HG03135 (cell line): ENCODE measurements around the gene MLPH.
"Not testable (repeated sequence)": the region's sequence is repeated elsewhere in the genome, so short reads cannot be mapped to it uniquely, and the experiment has no call there.

Experiments
- ATAC-seq: cut with Tn5 transposase; IDR thresholded peaks from one replicate; pipeline ENCODE4 v1.9.1; 2021; ENCODE audit warnings: mild to moderate bottlenecking, moderate library complexity; ENCODE audit not compliant: unreplicated experiment

MLPH gene

DNA sequence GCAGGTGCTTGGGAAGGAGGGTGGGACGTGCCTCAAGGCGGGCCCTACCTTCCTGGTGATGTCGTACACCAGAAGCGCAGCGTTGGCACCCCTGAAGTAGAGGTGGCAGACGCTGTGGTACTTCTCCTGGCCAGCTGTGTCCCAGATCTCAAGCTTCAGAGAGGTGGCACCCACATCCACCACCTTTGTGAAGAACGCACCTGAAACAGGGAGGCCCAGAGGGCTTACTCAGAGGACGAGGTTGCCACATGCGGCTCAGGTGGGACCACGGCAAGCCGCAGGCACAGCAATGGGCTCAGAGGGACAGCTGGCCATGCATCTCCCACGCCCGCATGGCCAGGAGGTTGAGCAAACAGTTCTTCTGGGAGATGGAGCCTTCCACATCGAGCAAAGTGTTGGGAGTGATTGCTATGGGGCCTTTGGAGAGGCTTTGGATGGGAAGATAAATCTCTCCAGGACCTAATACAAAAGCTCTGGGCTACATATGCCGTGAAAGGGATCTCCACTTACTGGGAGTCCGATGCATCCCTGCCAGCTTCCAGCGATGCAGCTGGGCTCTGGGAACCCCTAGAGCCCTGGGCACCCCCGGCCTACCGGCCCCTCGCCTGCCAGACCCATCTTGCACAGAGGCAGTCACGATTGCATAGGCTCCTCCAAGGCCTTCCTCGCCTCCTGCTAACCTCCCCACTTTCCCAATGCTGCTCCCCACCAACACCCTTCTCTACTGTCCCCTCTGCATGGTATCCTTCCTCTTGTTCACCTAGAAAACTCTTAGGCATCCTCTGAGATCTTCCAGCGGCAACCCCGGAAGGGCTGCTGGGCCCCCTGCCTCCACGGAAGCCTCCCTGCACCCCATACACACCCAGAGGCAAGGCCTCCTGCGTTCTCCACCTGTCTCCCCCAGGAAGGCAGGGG, 91.2 kb downstream of the MLPH start:
- ATAC-seq = no peak

DNA sequence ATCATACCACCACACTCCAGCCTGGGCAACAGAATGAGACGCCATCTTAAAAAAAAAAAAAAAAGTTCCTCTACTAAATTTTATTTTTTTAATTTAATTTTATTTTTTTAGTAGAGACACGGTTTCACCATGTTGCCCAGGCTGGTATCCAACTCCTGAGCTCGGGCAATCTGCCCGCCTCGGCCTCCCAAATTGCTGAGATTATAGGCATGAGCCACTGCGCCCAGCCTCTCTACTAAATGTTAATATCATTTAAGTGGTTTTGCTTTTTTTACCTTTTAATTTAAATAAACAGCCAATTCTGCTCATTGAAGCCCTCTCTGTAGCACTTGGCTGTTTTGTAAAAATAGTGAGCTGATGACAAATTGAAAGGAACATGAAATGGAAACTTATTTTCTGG, 94.3 kb downstream of the MLPH start:
- no peak for ATAC-seq

DNA sequence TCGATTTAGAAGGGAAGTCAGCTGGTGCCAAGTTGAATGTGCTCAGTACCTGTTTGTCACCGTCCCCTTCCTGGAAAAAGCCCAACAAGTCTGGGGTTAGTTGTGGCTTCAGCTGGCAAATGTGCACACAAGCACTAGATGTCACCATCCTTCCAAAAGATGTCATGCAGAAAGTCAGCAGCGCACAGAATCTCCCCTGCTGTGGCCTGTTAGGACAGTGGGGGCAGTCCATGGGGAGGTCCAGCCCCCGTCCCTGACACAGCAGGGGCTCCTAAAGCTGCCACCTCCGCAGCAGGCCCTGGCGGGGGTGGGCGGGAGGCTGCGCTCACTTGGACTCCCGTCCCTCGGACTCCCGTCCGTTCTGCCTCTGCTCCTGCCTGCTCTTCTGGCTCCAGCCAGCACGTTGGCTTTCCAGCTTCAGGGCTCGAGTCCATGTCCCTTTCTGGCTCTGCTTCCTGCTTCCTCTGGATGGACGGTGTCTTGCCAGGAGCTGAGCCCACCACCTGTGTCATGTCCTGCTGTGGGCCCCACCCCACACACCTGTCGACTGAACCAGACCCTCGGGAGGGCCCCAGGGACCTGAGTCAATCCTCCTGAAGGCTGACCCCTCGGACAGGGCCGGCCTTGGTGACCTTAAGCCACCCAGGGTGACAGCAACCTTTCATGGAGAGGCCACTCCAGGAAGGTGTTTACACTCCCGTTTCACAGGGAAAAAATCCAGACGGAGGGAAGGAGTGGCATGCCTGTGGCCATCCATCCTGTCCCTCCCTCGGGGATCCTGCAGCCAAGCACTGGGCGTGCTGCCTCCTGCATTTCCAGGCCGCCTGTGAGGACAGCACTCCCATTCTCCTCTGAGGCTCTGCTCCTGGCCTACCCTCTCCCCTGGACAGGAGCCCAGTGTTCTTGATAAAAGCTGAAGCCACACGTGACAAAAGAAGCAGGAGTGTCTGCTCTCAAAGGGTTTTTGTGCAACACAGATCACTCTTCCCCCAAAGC, 95.0 kb downstream of the MLPH start:
- ATAC-seq = no peak

DNA sequence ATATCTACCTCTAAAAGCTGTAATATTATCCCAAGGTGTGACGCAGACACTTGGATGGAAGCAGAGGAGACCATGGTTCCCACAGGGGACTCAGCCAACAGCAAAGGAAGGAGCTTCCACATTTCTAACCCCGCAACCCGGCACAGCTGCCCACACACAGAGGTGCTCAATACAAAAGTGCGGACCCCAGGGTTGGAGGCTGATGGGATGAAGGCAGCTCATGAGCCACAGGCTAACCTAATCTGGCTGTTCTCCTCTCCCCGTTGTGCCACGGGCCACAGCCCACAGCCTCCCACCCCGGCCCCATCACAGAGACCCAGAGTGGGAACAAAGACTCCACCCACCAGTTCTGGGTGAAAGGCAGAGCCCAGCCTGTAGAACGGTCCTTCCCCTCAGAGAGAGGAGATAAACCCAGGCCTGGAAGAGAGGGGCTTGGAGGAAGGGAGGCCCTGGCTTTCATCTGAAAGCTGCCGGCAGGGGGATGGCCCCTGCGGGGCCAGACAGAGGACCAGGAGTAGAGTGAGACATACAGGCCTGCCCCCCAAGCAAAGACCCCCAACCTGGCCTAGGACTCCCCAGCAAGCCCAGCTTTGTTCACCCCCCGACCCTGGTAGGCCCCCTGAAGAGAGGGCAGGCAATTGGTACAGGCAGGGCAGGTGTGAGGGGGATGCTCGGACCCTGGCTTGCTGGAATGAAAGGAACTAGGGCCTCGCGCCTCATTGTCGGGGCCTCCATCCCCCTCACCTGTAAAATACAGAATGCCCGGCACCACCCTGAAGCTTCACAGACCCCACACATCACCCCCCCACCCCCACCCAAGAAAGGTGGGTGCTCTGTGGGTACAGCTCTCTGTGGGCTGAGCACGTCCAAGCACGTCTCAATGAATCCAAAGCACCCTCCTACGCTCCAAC, 96.6 kb downstream of the MLPH start:
- no peak for ATAC-seq

DNA sequence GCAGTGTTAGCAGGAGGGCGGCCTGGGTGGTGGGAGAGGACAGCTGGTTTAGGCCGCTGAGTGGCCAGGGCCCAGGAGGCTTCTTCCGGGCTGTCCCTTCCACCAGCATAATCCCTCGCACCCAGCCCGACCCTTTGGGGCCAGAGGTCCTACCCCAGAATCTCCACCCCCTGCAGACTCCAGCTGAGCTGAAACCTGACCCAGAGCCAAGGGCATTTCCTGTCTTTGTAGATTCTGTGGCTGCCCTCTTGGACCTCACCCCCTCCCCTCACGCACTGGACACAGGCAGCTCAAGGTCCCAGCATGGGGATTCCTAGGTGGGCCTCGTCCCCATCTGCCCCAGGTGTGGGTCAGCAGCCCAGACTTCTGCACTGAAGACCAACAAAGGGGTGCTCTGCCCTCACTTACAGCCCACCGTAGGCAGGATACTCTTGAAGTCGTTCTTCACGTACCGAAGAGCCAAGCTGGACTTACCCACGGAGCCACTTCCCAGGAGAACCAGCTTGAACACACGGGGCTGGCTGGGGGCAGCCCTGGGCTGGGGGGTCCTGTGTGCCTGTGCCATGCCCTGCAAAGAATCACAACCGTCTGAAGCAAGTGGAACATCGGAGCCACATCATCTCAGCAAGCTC, 98.7 kb downstream of the MLPH start:
- no peak for ATAC-seq

DNA sequence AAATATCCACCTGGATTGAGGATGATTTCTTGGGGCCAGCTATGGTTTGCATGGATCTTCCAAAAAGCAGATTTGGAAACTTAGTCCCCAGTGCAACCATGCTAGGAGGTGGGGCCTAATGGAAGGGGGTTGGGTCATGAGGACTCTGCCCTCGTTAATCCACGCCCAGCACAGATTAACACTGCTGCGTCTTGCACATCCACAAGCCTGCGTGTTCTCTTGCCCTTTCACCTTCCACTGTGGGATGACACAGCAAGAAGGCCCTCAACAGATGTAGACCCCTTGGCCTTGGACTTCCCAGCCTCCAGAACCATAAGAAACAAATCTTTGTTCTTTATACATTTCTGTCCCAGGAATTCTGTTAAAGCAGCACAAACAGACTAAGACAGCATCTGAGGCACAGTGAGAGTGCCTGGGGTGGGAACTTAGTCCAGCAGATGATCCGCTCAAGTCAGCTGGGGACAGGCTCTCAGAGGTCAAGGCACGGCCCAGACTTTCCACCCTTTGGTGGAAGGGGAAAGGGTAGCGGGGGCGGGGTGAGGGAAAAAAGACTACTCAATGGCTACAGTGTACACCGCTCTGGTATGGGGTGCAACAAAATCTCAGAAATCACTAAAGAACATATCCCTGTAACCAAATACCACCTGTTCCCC, 101.1 kb downstream of the MLPH start:
- no peak for ATAC-seq

DNA sequence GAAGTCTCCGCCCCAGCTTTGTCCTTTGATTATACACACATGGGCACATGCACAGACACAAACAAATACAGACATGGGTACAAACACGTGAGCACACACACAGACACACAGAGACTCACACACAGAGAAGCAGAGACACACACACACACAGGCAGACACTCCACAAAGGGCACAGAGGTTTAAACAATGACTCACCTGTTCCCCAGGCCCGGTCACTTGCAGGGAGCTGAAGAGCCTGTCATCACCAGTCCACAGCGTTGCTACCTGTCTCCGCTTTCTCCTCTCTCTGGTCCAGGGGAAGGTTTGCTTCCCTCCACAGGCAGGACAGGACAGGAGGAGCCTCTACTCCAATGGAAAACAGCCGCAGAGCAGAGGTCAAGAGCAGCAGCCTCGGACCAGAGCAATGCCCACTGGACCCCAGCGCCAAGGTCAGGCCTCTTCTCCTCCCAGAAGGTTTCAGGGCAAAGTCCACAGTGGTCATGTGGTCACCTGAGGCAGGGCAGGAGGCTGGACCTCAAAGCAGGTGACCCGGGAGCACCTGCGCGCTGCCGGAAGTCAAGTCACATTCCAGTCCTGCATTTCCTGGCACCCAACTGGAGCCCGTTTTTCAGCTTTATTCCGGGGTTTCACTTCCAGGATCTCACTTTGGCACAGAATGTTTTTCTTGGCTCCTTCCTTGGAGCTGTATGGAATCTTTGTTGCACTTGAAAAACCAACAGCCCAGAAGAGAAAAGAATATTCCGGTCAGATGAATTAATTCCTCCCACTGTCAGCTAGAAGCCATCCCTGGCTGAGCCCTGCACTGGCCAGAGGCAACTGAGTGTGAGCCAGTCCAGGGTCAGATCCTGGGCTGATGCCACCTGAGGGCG, 103.5 kb downstream of the MLPH start, which contains the start of gene RAB17:
Gene RAB17 (minus strand): TSS at position 463 of the 869 bp plus-strand sequence. CDS start 4,580 bp downstream, outside the sequence.
- ATAC-seq = no peak

DNA sequence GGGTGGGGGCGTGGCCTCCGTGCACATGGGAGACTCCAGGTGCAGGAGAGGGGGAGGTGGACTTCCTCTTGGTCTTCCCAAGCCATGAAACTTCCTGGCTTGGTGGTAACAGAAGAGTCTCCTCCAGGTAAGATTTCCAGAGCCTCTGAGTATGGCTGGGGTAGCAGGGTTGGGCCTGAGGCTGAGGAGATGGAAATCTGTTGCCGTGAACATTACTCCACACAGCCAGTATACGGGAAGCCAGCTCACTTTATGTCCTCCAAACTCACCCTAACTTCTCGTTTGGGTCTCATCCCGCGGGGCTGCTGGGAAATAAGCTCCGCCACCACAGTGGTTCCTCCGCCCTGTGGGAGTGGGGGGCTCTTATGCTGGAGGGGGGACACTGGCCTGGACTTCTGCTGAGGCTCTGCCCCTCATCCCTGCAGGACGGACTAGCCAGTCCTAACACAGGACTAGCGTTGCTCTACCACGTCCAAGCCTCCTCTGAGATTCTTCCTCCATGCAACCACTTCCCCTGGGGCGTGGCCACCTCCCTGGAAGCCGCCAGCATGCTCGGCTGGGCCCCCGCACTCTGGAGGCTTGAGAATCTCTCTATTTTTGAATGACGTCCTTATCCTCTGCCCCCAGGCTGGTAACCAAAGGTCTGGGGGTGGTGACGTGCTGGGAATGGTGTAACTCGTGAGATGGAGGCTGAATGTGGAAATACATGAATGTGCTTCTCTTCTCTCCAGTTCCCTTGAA, 104.3 kb downstream of the MLPH start:
- ATAC-seq = no peak

DNA sequence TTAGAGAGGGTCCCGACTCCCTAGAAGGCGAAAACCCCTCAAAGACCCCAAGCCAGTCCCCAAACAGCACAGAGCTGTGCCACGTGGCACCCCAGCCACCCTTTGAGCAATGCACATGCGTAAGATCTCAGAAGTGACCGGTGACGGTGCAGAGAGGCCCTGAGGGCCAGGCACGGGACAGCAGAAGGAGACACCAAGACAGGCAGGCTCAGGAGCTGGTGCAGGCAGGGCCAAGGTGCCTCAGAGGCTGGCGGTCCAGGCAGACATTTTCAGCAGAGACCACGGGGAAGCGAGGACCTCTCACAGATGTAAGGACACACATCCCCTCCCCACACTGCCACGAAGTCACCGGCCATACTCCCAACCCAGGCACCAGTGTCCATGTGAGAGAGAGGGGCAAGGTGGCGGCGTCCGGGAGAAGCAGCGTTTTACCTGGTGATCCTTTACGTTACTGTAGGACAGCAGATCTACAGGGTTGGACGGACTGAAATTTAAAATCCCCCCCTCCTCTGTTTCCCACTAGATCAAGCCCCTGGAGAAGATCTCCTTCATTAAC, 105.5 kb downstream of the MLPH start:
- ATAC-seq = no peak

DNA sequence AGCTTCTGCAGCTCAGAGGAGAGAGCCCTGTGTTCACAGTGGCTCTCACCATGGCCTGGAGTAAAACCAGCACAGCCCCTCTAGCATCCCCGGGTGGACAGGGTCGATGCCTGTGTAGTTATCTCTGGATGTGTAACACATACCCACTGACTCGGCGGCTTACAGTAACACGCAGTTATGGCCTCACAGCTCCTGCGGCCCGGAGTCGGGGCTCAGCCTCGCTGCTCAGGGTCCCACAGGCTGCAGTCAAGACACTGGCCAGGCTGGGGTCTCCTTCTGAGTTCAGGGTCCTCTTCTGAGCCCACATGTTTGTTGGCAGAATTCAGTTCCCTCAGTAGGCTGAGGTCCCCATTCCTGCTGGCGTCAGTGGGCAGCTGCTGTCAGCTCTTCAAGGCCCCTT, 106.0 kb downstream of the MLPH start:
- ATAC-seq = no peak

DNA sequence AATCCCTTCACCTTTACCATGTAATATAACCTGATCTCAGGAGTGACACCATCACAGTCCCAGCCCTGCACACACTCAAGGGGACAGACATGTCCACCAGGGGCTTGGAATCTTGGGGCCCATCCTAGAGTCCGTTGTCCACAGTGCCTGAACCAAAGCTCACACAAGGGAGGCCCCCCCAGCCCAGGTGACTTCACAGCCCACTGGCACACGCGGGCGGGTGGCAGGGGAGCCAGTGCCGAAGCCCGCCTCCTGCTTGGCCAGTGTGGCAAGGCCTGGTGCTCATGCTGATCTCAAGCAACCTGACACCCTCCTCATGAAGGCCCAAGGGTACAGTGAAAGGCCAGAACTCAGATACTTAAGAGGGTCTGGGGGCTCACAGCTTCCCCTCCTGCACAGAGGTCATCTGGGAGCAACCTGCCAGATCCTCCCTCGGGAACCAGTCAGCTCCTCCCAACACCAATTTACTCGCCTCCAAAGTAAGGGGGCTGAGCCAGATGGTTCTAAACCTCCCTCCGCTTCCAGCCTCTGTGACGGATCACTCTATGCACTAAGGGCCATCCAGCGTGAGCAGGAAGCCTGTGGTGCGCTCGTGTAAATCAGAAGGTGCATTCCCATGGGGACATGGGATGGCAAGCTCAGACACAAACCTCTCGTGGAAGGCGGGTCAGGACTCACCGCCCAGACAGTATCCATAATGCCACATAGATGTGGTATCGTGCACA, 106.7 kb downstream of the MLPH start:
- ATAC-seq = no peak

DNA sequence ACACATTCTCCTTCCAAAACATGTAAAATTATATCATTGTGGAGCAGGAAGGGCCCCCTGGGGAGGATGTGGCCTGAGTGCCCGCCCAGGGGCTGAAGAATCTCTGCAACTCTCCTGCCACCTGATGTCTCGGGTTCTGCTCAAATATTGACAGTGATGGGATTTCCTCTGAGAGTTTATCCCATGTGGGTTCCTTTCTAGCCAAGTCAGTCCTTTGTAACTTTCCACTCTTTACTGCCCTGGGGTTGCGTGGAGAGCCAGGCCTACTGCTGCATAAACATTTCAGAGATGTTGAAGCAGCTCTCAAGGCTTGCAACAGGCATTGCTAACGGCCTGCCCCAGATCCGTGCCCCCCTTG, 107.4 kb downstream of the MLPH start:
- ATAC-seq = no peak

DNA sequence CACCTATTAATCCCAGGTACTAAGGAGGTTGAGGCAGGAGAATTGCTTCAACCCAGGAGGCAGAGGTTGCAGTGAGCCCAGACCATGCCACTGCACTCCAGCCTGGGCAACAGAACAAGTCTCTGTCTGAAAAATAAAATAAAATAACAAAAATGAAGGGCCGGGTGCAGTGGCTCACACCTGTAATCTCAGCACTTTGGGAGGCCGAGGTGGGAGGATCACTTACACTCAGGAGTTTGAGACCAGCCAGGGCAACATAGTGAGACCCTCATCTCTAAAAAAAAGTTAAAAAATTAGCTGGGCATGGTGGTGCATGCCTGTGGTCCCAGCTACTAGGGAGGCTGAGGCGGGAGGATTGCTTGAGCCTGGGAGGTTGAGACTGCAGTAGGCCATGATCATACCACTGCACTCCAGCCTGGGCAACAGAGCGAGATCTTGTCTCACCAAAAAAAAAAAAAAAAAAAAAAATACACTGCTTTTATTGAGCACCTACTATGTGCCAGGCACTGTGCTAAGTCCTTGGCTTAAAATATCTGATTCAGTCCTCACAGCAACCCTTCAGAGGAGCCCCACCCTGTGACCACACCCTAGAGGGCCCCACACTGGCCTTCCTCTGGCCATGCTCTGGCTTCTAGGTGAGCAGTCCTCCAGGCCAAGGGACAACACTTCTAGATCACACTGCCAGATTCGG, 108.9 kb downstream of the MLPH start:
- ATAC-seq = not testable (repeated sequence)

DNA sequence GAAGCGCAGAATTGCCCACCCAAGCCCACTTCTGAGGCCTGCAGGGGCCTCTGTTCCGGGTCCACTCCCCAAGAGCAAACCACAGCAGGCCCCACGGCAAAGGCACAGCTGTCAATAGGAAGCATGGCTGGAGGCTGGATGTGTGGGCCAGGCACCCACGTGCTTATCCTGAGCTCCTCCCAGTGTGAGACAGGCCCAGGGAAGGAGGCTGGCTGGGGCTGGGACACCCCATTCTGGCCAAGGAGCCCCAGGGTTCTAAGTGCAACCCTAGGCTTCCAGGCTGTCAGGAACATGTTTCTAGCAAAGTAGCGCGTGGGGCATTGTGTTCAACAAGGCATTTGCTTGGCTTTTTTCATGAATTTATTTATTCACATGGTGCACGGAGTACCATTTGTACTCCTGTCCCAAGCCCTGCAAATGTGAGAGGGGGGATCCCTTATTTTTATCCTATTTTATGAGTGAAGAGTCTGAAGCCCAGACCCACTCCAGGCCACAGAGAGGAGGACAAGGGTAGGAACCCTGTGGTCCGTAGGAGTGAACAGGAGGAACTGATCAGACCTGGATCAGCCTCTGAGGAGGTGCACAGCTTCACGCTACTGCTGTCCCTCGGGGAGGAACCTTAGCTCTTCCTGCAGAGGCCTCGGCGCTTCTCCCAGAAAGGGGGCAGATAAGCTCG, 109.6 kb downstream of the MLPH start:
- ATAC-seq = no peak

DNA sequence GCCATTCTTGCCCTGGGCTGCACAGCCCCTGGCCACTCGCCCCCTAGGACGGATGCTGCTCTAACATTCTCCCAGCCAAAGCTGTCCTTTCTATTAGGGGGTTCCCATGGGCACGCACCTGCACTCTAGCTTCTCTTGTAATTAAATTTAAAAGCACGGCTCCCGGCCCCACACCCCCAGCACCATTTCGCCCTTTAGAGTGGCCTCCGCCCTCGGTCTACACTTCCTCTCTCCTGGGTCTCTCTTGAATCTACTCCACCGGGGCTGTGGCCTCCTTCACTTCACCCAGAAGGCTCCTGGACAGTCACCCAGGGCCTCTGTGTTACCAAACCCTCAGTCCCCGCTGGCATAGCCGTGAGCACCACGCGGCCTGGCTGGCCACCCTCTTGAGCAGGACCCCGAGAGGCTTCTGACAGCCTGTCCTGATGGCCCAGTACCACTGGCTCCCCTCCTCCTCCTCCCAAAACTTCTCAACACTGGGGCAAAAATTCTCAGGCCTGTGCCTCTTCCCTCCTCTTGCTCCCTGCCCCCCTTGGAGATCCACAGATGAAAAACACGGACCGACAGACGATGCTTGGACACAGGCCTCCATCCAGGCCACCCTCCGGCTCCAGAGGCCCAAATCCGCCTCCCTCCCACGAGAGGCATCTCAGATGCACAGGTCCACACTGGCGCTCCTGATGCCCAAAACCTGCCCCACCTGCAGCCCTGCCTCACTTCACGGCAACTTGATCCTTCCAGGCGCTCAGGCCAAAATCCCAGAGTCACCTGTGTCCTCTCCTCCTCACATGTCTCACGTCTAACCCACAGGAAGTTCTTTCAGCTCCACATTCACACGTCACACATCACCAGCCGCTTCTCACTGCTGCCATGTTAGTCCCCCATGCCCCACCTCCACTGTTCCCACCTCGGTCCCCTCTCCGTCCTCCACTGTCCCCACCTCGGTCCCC, 110.4 kb downstream of the MLPH start:
- ATAC-seq = no peak
